Activated CD8-positive, alpha-beta memory T cell treated with anti-CD3 and anti-CD28 coated beads, Interleukin-2, amount 50 U/mL, for 1 hour (primary cell): ENCODE results near the gene EPS8L2.

ENCODE experiments used
- DNase-seq: peaks from one replicate; pipeline ENCODE4 v3.0.0-alpha.2; 2020; ENCODE audit errors: extremely low read depth

Gene EPS8L2

GRCh38 chr11:762421-763072 lies 56.5 kb downstream of the EPS8L2 start:
- no peak for DNase-seq

DNA sequence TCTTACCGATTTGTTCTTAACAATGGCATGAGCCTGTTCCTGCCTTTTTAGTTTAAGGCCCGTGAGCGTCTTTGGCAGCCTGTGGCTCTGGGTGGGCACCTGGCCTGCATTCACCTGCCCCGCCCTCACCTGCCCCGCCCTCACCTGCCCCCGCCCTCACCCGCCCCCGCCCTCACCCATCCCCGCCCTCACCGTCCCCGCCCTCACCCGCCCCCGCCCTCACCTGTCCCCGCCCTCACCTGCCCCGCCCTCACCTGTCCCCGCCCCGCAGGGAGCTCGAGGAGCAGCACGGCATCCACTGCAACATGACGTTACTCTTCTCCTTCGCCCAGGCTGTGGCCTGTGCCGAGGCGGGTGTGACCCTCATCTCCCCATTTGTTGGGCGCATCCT lies 57.0 kb downstream of the EPS8L2 start:
- no peak for DNase-seq

DNA sequence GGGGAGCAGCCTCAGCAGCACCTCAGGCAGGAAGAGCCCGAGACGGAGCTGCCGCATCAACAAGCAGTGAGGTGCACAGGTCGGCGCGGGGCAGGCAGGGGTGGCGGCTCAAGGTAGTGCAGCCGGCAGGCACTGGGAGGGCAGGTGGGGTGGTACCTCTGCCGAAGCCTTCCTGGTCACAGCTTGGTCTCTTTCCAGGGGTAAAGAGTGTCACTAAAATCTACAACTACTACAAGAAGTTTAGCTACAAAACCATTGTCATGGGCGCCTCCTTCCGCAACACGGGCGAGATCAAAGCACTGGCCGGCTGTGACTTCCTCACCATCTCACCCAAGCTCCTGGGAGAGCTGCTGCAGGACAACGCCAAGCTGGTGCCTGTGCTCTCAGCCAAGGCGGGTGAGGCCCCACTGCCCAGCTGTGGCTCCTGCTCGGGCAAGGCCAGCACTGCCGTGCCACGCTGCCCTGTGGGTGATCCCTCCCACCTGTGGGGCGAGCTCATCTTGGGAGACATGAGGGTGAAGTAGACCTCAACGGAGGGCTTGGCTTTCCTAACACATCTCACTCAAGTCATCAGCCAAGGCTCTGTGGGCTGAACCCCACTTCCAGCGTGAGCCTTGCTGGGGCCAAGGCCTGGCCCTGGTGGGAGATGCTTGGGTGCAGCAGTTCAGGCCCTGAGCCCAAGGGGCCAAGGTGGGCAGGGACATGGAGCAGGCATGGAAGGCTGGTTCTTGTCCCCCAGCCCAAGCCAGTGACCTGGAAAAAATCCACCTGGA lies 57.7 kb downstream of the EPS8L2 start:
- no peak for DNase-seq

DNA sequence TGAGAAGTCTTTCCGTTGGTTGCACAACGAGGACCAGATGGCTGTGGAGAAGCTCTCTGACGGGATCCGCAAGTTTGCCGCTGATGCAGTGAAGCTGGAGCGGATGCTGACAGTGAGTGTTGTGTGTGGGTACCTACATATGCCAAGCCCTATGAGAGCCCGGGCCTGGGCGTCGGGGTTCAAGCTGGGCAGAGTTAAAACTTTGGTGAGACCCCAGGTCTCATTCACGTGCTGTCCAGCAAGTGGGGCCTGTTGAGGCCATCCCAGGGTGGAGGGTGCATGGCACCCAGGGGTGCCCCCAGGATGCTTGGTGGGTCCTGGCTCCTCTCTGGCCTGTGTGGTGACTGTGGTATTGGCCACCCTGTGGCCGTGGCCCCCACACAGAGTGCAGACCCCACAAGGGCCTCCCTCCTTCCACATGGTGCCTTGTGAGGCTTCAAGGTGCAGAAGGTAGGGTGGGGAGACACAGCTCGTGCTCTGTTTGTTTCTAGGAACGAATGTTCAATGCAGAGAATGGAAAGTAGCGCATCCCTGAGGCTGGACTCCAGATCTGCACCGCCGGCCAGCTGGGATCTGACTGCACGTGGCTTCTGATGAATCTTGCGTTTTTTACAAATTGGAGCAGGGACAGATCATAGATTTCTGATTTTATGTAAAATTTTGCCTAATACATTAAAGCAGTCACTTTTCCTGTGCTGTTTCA lies 58.4 kb downstream of the EPS8L2 start:
- no peak for DNase-seq

- DNase-seq: peak; percentile 32
Measured at GRCh38 chr11:765025-765801, 59.2 kb downstream of the EPS8L2 start.

GRCh38 chr11:765802-766091 lies 59.7 kb downstream of the EPS8L2 start:
- no peak for DNase-seq

- DNase-seq: no peak
Measured at GRCh38 chr11:766106-766935, 60.3 kb downstream of the EPS8L2 start.

DNA sequence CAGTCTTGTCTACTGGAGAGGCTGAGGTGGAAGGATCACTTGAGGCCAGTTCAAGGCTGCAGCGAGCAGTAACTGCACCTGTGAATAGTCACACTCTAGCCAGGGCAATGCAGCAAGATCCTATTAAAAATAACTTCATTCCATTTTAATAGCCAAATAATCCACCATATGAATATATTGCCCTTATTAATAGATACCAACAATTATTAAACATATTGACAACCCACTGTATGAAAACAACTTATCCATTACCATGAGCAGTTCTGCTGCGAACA lies 60.8 kb downstream of the EPS8L2 start:
- no peak for DNase-seq

GRCh38 chr11:767238-767637 lies 61.2 kb downstream of the EPS8L2 start:
- DNase-seq: no peak

- no peak for DNase-seq
Measured at GRCh38 chr11:769887-770641, 64.0 kb downstream of the EPS8L2 start.

DNA sequence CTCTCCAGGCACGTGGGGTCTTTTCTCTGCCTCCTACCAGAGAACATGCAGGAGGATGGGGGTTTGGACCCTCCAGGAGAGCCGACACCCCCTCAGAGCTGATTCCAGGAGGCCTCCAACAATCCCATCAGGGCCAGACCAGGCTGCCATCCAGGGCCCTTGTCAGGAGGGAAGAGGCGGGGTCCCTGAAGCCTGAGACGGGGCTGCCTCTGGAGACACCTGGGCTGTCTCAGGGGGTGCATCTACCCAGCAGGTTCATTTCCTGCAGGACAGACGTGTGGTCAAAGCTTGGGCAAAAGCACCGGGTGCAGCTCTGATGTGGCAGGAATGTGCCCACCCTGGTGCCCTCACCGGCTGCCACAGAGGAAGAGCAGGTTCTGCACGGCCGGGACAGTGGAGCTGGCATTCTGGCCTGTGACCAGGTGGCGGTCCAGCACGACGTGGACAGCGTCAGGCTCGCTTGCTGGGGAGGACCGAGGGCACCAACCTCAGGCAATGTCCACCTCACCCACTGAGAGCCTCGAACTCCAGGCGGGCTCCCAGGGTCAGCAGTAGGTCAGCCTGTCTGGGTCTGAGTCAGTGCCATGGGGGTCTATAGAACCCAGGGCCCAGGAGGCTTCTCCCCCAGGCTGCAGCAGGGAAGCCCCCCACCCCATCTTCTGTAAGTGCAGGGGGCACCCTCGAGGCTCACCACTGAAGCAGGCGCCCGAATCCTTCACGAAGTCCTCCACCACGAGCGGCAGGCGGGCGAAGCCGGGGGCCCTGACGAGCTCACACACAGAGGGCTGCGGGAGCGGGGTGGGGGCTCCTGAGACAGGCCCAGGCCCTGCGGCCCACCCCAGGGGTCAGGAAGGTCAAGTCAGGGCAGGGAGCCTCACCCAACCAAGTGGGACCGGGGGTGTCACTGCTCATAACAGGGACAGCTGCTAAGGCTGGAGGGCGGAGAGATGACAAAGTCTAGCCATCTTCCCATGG lies 64.9 kb downstream of the EPS8L2 start:
- DNase-seq: no peak

DNA sequence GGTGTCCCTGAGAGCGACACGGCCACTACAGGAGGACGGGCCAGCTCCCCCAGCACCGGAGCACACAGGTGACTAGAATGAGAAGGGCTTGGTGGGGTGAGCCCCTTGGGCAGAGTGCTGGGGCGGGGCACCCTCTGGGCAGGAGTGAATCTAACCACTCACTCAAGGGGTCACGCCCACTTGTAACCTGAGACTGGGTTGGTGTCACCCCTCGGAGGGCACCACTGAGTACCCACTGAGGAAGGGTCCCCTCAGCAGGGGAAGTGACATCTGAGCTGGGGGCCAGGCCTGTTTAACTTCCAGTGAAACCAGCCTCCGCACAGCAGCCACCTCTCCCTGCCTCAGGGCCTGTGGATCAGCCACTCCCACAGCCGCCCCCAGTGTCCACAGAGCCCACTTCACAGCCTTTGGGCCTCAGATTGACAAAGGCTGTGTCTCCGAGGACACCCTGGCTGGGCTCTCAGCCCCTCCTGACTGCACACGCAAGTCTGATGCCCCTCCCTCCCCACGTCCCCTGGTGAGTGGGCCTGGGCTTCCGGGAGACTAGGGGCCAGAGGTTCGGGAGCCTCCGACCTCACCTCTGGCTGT lies 65.7 kb downstream of the EPS8L2 start:
- DNase-seq: no peak

GRCh38 chr11:772429-773390 lies 66.7 kb downstream of the EPS8L2 start:
- no peak for DNase-seq

- no peak for DNase-seq
Measured at GRCh38 chr11:773425-773824, 67.4 kb downstream of the EPS8L2 start.

DNA sequence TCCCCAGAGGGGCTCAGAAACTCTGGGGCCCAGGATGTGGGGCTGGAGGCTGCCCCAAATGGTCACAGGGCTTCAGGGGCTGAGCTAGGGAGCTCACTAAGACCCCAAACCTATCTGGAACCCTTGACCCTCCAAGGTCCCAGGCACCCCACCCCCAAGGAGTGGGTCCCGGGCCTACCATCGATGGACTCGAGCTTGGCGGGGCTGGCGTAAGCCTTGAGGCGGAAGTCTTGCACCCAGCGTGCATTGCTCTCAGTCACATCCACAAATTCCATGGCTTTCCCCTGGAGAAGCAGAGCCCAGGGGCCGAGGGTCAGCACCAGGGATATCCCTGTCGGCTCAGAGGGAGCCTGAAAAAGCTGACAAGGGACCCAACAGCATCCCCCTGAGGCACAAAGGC lies 67.8 kb downstream of the EPS8L2 start:
- no peak for DNase-seq

DNA sequence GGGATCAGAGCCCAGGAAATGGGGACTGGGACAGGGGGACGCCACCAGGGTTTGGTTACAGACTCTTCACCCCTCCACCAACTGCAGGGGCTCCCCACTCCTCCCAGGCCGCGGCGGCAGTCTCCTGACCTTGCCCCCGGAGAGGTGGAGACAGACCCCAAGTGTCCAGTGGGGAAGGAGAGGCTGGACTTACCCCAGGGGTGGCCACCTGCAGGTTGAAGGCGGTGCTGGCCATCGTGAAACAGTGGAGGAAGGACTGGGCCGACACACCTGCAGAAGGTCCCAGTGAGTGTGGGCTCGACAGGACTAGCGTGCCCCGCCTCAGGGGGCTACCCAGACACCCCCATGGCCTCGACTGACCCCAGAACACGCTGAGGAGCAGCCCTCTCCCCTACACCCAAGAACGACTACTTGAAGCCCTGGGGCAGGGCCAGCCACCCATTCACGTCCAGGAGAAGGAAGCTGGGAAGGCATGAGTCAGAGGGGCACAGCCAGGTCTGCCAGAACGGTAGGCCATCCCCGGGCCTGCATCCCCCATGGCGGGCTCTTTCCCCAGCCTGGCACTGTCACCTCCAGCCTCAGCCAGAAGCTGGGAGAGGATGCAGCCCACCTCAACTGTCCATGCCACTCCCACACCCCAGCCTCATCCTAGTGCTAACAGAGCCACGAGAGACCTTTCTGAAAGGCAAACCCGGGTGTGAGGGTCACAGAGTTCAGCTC lies 69.0 kb downstream of the EPS8L2 start:
- no peak for DNase-seq

GRCh38 chr11:776263-776560 lies 70.2 kb downstream of the EPS8L2 start:
- DNase-seq: no peak
